ENCODE data around the gene LSG1.

DNA sequence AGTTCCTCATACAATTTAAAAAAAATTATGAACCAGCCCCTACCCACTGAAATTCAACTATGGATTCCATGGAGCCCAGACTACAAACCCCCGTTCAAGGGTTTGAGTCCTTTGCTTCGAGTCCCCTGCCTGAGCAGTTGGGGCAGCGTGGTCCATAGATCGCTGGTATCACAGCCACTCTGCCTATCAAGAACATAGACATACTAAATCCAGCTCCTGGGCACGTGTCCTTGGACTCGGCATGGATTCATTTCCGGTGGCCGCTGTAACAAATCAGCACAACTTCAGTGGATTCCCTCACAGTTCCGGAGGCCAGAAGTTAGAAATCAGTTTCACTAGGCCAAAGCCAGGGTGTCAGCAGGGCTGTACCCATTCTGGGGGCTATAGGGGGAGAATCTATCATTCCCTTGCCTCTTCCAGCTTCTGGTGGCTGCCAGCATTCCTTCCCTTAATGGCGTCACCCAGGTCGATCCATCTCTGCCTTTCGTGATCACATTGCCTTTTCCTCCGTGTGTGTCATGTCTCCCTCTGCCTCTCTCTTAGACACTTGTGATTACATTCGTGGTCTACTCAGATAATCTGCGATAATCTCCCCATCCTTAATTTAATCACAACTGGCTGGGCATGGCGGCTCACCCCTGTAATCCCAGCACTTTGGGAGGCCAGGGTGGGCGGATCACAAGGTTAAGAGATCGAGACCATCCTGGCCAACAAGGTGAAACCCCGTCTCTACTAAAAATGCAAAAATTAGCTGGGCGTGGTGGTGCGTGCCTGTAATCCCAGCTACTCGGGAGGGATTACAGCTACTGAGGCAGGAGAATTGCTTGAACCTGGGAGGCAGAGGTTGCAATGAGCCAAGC lies 34.2 kb downstream of the LSG1 start:
- TF ChIP-seq, protein P1, sequence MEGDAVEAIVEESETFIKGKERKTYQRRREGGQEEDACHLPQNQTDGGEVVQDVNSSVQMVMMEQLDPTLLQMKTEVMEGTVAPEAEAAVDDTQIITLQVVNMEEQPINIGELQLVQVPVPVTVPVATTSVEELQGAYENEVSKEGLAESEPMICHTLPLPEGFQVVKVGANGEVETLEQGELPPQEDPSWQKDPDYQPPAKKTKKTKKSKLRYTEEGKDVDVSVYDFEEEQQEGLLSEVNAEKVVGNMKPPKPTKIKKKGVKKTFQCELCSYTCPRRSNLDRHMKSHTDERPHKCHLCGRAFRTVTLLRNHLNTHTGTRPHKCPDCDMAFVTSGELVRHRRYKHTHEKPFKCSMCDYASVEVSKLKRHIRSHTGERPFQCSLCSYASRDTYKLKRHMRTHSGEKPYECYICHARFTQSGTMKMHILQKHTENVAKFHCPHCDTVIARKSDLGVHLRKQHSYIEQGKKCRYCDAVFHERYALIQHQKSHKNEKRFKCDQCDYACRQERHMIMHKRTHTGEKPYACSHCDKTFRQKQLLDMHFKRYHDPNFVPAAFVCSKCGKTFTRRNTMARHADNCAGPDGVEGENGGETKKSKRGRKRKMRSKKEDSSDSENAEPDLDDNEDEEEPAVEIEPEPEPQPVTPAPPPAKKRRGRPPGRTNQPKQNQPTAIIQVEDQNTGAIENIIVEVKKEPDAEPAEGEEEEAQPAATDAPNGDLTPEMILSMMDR (conservative IDR thresholded peaks at IDR 0.05 in 1 of 2, IDR thresholded peaks at IDR 0.05 in 1 of 2; ENCODE audit: extremely low read depth in 1 of 2, insufficient read depth in 1 of 2, low read depth in 1 of 2, low read length in 2 of 2), result no peak
- no peak for TF ChIP-seq EZH2 (IDR thresholded peaks at IDR 0.05; ENCODE audit: borderline replicate concordance, low read length)

All from mammary epithelial cell (primary cell).